Measurements from ENCODE around the gene ARMS2. TPM values are rescaled to one million over a fixed set of nuclear protein-coding genes. Genes with fewer than 3 reads are reported as not detected.

ARMS2 gene
- total RNA-seq, 1 donor from 2014 or later = not detected

DNA sequence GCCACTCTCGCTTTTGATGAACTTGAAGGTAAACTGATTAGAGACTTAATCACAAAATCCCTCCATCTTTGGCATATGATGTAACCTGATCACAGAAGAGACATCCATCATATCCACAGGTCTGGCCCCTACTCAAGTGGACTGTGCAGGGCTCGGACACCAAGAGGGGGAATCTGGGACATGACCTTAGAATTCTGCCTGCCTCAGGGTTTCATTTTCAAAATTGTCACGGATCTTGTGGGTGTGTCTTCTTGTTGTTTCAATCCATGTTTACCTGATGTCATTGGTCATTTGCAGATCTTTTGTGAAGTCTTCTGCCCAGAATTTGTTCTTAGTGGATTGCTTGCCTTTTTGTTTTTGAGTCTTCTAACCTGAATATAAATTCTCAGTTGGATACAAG is 5.9 kb upstream of the ARMS2 start:
- intact Hi-C loops (cut with DNase I) = no loop called here
- ATAC-seq (no peak), DNase-seq (ENCODE audit: low spot score) (no peak)

DNA sequence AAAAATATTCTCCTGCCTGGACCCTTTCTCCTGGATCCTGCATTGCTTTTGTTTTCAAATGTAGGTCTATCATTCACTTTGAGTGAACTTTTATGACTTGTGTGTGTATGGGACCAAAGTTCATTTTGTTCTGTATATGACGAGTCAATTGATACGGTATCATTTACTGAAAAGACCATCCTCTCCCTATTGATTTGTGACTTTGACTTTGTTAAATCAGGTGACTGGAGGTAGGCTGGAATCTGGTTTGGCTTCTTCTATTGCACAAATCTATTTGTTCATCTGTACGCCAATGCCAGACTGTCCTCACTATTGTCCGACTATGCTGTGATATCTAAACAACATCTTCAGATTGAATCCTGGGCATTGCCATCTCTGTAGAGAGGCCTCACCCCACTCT is 5.3 kb upstream of the ARMS2 start:
- intact Hi-C loops (cut with DNase I) = no loop called here
- ATAC-seq = no peak

DNA sequence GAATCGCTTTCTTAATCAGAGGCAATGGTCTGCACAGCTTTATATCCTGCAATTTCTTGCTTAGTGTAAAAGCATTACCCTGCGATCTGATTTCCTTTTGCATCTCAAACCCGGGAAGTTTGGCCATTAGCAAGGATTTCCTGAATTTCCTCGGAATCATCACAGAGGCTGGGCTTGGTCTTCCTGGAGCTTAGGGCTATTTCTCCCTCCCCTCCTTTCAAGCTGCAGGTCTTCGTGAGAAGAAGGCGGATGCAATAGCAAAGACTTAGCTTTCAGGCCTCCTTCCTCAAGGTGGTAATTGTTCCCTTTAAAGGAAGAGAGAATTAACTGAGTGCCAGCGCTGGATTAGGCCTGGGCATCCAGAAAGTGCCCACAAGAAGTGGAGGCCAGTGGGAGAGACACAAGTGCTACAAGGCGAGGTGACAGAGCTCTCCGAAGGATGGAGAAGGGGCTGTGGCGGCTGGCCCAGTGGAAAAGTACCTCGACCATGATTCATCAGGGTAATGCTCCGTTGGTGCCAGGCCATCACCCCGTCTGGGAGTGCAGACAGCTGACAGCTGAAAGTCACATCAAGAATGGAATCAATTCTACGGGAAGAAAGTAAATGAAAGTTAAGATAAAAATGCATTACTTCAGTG is 4.0 kb upstream of the ARMS2 start:
- intact Hi-C loops (cut with DNase I) = no loop called here
- ATAC-seq (no peak), DNase-seq (ENCODE audit: low spot score) (no peak)

More for the DNA sequence above, 5.3 kb upstream of the ARMS2 start:
- no peak for DNase-seq (ENCODE audit: low spot score)

DNA sequence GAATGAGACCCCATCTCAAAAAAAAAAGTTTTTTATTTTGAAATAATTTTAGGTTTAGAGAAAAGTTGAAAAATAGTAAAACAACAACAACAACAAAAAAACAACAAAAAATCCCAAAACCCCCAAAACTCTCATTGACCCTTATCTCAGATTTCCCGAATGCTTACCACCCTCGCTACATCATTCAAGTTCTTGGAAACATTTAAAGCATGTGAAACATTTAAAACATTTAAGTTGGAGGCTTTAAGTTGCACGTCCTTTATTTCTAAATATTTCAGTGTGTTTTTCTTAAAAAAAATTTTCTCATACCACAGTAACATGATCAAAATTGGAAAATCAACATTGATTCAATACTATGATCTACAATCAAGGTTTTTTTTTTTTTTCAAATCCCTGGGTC is 382 bp upstream of the ARMS2 start:
- DNase-seq (ENCODE audit: low spot score) (no peak), ATAC-seq (no peak)
- intact Hi-C loops (cut with DNase I) = no loop called here

DNA sequence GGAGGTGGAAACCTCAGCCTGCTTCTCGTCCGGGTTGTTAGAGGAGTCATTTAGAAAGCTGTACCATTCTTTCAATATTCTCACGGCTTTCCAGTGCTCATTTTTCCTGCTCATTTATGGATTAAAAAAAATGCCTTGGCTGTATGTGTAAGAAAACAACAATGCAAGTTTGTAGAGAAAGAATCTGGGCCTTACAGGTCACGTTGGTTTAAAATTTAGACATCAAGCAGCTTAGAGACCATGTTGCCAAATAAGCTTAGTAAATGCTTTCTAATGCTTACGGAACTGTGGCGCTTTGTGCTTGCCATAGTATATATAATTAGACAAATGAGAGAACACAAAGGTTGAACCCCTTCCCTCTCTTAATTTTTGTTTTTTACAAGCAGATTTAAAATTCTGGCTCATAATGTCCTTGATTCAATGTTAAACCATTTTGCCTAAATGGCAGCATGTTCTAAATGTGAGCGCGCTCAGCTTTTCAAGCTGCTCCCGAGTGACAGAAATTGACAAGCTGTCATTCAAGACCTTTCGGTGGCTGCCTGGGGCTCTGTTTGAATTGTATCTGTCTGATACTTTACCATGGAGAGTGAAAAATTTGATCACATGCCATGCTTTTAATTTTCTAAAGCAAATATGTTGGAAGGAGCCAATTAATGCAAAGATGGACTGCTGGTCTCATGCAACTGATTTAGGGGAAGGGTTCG is 1.1 kb downstream of the ARMS2 start:
- intact Hi-C loops (cut with DNase I) = no loop called here
- no peak for ATAC-seq

DNA sequence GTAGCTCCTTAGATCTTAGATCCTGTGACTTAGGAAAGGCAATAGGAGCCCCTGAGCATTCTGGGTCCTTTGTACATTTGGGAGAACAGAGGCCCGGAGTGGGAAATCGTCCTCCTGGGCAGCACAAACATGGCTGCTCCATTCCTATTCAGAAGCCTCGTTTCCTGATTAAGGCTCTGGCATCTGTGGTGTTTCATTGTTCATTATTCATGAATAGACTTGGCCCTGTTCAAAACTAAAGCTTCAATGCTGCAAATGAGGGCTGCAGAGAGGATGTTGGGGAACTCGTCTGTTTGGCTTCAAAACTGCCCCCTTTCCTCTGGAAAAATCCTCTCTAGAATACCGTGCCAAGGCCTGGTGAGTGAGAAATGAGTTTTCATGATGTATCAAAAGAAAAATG is 3.5 kb downstream of the ARMS2 start:
- no peak for ATAC-seq
- intact Hi-C loops (cut with DNase I) = no loop called here
- DNase-seq (ENCODE audit: low spot score) = no peak

More for the DNA sequence above, 1.1 kb downstream of the ARMS2 start:
- no peak for DNase-seq (ENCODE audit: low spot score)

DNA sequence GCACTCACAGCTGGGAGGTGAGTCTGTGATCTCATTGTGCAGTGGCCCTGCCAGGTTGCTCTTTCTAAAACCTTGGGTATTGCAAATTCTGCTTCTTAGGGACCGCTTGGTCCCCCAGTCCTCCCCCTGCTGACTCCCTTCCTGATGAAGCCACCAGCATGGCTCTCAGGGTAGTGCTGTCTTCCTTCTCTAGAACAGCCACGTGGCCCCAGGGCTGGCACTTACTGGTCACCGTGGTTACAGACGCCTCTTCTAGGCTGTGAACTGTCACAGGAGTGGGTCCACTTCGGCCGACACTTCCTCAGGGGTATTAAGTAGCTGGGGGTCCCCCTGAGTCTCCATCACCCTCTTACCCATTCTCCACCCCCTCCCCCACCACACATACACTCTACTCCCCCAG is 4.2 kb downstream of the ARMS2 start:
- DNase-seq (ENCODE audit: low spot score) = no peak
- no peak for ATAC-seq
- intact Hi-C loops (cut with DNase I) = no loop called here

DNA sequence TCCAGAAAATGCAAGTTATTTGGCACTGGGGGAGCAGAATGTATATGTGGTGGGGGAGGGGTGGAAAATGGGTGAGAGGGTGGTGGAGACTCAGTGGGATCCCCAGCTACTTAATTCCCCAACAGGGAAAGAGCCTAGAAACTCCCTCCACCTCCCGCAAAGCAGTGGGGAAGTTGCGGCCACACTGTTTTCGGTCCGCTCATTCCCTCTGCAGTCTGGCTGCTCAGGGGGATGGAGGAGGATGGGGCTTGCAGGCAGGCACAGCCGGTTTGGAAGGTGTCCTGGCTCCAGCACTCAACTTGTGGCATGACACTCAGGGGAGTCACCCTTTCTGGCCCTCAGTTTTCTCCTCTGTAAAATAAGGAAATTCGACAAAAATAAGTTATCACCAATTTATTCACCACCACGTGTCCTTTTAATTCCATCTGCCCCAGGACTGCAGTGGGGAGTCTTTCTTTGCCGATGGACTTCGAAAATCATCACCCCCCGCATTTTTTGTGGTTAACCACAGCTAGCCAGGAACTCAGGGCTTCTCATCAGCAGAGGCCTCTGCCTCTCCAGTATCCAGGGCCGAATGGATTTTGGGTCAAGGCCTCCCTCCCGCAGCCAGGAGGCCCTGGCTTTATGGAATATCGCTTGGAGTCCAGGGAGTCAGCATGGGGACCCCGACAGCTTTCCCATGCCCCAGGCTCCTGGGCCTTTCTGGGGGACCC is 5.3 kb downstream of the ARMS2 start:
- intact Hi-C loops (cut with DNase I) = no loop called here
- DNase-seq (ENCODE audit: low spot score) (no peak), ATAC-seq (no peak)

DNA sequence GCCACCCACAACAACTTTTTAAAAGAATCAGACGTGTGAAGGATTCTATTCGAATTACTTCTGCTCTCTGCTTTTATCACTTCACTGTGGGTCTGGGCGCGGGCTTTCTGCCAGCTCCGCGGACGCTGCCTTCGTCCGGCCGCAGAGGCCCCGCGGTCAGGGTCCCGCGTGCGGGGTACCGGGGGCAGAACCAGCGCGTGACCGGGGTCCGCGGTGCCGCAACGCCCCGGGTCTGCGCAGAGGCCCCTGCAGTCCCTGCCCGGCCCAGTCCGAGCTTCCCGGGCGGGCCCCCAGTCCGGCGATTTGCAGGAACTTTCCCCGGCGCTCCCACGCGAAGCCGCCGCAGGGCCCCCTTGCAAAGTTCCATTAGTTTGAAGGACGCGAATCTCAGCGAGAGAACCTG is 6.4 kb downstream of the ARMS2 start:
- ATAC-seq = no peak
- DNase-seq (ENCODE audit: low spot score) = no peak
- intact Hi-C loops (cut with DNase I) = no loop called here

DNA sequence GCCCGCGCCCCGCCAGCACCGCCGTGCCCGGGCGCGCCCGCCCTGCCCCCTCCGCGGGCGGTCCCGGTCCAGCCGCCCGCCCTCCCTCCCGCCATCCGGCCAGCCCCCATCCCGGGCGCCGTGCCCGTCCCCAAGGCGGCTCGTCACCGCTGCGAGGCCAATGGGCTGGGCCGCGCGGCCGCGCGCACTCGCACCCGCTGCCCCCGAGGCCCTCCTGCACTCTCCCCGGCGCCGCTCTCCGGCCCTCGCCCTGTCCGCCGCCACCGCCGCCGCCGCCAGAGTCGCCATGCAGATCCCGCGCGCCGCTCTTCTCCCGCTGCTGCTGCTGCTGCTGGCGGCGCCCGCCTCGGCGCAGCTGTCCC is 6.9 kb downstream of the ARMS2 start, which contains the start of gene HTRA1:
HTRA1 (plus strand) TSS at position 187 of the 362 bp plus-strand sequence; CDS start at position 287, 100 bp downstream.
- intact Hi-C loops (cut with DNase I) = no loop called here
- DNase-seq (ENCODE audit: low spot score) (peak; percentile 87), ATAC-seq (peak; percentile 80)

DNA sequence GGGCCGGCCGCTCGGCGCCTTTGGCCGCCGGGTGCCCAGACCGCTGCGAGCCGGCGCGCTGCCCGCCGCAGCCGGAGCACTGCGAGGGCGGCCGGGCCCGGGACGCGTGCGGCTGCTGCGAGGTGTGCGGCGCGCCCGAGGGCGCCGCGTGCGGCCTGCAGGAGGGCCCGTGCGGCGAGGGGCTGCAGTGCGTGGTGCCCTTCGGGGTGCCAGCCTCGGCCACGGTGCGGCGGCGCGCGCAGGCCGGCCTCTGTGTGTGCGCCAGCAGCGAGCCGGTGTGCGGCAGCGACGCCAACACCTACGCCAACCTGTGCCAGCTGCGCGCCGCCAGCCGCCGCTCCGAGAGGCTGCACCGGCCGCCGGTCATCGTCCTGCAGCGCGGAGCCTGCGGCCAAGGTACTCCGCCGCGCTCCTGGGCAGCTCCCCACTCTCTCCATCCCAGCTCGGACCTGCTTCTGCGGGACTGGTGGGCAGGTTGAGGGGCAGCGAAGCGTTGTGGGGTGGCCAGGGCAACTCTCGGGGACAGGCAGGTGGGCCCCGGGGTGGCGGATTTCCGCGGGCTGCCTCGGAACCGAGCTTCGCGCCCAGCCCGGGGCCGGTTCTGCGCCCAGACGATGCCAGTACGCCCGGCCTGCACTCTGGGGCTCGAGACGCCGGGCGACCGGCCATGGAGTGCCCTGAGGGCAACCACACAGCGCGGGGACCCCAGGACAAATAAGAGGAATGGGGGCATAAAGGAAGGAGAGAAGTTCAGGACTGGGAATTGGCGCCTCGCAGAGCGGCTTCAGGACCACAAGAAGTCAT is 7.5 kb downstream of the ARMS2 start:
- intact Hi-C loops (cut with DNase I) = no loop called here
- ATAC-seq = peak; percentile 34
- no peak for DNase-seq (ENCODE audit: low spot score)

DNA sequence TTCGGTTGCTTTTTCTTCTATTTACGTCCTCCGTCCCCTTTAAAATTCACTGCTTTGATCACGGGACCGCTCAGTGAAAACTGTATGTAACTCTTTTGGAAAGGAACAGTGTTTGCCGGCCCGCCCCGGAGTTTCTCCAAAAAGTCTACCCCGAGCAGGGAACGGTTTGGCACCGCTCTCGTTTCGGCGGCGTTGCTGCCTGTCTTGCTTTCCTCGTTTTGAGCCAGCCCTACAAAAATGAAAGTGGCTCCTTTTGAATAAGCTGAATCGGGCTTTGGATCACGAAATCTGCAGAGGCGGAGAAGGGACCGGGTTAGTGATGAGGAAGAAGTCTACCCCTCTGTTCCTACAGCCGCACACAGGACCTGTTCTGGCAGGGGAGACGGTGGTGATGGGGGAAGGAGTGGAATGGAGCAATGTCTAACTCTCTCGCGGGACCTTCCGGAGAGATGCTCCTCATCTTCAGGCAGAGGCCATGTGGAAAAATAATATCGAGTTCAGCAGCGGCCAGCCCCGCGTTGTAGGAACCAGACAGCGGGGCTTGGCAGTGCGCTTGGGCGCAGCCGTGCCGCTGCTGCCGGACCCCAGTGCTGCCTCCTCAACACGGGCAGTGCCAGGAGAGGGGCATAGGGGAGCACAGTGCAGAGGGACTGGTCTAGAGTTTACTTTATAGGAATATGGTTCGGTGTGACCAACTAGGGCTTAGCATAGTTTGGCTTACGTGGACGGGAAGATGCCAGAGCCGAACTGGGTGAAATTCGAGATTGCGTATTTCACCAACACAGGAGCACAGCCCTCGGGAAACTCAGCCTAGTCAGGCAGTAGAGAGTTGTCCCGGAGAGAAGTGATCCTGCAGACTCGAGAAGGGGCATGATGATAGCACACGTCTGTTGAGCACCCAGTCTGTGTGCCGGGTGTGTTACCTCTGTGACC is 8.3 kb downstream of the ARMS2 start:
- intact Hi-C loops (cut with DNase I) = no loop called here
- peak; percentile 74 for ATAC-seq
- DNase-seq (ENCODE audit: low spot score) = peak; percentile 78

DNA sequence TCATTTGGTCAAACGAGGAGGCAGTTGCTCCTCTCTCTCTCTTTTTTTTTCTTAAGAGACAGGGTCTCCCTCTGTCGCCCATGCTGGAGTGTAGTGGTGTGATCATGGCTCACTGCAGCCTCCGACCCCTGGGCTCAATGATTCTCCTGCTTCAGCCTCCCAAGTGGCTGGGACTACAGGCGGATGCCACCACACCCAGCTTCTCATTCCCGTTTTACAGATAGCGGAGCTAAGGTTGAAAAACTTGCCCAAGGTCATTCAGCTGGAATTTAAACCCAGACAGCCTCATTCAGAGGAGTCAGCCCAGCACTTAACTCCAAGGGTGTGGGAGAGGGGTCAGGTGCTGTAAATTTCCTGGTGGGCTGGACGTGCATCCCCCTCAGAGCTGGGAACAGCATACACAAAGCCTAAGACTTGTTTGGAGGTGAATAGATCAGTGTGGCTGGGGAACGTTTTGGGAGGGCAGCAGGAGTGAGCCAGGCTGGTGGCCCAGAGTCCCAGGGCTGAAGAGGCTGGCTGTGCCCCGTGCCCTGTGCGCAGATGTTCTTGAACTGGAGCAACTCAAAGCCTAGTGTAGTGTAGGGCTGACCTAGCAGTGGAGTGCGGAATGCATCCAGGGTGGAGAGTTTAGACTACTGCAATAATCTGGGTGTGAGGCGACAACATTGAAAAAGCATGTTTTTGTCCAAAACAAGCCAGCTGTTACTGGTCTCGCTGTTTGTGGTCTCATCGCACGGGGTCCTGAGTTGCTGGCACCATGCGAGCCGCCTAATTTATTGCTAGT is 9.2 kb downstream of the ARMS2 start:
- no peak for ATAC-seq
- intact Hi-C loops (cut with DNase I) = no loop called here
- no peak for DNase-seq (ENCODE audit: low spot score)

DNA sequence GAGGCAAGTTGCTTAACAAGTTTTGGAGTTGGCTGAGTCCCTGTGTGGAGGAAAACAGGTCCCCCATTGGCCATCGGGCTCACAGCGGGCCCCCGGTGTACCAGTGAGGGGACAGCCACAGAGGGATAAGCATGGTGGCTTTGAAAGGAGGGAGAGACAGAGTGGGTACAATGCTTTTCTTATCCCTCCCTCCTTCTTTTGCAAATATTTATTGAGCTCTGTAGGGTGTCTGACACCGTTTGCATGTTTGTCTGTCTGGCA is 9.7 kb downstream of the ARMS2 start:
- intact Hi-C loops (cut with DNase I) = no loop called here
- no peak for ATAC-seq
- no peak for DNase-seq (ENCODE audit: low spot score)

DNA sequence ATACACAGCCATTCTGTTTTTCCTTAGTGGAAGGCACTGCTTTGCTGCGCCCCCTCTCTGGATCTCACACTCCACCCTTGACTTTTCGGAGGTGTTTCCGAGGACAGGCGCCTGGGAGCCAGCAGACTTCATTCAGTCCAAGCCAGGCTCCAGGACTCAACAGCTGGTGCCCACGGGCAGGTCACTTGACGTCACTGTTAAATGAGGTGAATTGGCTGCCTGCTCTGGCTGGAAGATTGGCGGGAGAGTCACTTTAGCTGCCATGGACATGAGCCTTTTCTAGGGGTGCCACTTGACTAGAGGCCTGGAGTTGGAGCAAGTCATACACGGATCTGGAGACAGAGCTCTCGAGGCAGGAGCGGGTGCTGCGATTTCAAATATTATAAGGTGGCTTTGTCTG is 10.1 kb downstream of the ARMS2 start:
- DNase-seq (ENCODE audit: low spot score) (no peak), ATAC-seq (no peak)
- intact Hi-C loops (cut with DNase I) = no loop called here

DNA sequence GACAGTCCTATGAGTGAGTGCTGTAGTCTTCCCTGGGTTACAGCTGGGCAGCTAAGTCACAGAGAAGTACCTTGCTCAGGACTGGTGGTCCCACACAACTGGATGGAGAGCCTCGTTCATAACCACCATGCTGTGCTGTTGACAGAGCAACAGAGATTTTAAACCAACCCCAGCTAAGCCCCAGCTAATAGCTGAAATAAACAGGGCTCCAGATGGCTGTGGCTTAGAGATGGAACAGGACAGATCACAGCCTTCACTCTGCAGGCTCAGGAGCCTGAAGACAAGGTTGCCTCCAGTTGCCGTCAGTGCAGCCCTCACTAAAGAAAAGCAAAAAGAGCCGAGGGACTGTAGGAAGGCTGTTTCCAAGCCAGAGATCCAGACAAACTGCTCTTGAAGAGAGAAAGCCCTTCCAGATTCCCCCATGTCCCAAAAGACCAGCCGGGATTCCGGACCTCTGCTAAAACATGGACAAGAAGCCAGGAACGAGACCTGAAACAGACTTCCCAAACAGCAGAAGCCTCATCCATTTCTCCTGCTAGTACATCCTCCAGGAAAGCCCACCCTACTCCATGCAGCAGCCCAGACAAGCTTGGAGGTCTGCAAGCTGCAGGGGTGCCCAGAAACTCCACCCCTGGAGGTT is 11.1 kb downstream of the ARMS2 start:
- DNase-seq (ENCODE audit: low spot score) (no peak), ATAC-seq (no peak)
- intact Hi-C loops (cut with DNase I) = no loop called here

DNA sequence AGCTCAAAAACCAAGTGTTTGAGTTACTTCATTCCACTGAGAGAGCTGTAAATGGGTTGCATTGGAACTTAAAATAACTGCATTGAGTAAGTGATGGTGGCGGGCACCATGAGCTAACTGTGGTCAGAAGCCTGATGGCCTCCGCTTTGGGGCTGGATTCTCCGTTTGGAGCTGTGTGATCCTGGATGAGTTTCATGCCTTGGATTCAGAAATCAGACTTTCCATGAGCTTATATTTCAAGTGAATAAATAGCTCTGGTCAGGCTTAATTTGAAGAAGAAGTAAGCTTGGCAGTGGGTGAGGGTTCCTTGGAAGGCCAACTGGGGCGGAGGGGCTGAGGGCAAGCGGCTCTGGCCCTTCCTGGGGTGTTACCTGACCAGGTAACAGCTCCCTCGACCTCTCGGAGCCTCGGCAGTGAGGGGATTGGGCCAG is 12.5 kb downstream of the ARMS2 start:
- ATAC-seq (no peak), DNase-seq (ENCODE audit: low spot score) (no peak)
- intact Hi-C loops (cut with DNase I) = no loop called here

DNA sequence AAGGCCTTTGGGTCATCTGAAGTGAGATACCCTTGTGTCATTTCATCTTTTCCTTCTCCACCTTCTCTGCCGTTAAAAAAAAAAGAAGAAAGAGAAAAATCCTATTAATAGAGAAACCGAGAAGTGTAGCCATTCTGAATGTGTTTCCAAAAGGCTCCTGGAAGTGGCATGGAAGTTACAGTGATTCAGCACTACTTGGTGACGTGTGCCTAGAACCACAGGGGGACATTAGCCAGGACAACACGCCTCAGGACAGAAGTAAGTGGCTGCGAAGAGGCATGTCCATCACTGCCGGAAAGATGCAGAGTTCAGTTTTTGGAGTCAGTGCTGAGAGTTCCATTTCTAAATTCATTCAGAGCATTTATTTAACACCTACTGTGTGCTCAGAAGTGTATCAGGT is 13.2 kb downstream of the ARMS2 start:
- ATAC-seq (no peak), DNase-seq (ENCODE audit: low spot score) (no peak)
- intact Hi-C loops (cut with DNase I) = no loop called here
